Endothelial cell of umbilical vein (primary cell): ENCODE results near the gene TDRD3. TPM values are rescaled to one million over a fixed set of nuclear protein-coding genes. Genes with fewer than 3 reads are reported as not detected.

Experiments
- BruUV-seq: library from RNA; stranded (reverse); fragments of 400-500 nt; replicated peaks from 2 replicates; lab custom pipeline; 2021; lab: Mats Ljungman, UMichigan
- CTCF ChIA-PET: fragments of 300-600, 350-600 bp; sonication (Branson Sonifier 250); formaldehyde crosslinking; loops from one replicate; lab custom pipeline; 2021; ENCODE audit warnings: antibody characterized with exemption, inconsistent platforms; lab: Charles Lee
- POLR2A ChIA-PET: fragments of 300-600, 350-600 bp; sonication (Branson Sonifier 250); formaldehyde crosslinking; loops from one replicate; lab custom pipeline; 2021; ENCODE audit warnings: antibody characterized with exemption, inconsistent platforms; lab: Charles Lee
- DNase-seq: peaks from one replicate; pipeline ENCODE4 v3.0.0-alpha.2; 2011; ENCODE audit warnings: low read depth, low spot score
- FAIRE-seq: peaks from 2 replicates; lab custom pipeline; 2011; peaks lifted over from hg19 to GRCh38; lab: Jason Lieb, UNC
- H2AFZ ChIP-seq: 2 replicates; pipeline ENCODE4 v1.6.0; 2012; ENCODE audit warnings: low read depth, low read length, control low read depth, inconsistent platforms
- H3K27ac ChIP-seq: 2 replicates; pipeline ENCODE4 v1.5.1; 2011; ENCODE audit warnings: low read depth, mild to moderate bottlenecking, control low read depth, low read length, moderate library complexity; ENCODE audit not compliant: insufficient read depth
- H3K27me3 ChIP-seq, 2 experiments: 2 replicates each; pipeline versions ENCODE4 v1.6.0 to v1.6.1; 2011; ENCODE audit warnings: low read length in 2 of 2, mixed read lengths in 1 of 2; ENCODE audit not compliant: control insufficient read depth in 2 of 2, insufficient read depth in 2 of 2
- H3K36me3 ChIP-seq, 2 experiments: 2 replicates in 1 of 2; 3 replicates in 1 of 2; pipeline ENCODE4 v1.5.1; 2011; ENCODE audit warnings: low read length in 2 of 2, mild to moderate bottlenecking in 1 of 2, moderate library complexity in 1 of 2; ENCODE audit not compliant: control insufficient read depth in 2 of 2, insufficient read depth in 2 of 2; ENCODE audit errors: extremely low read depth in 1 of 2
- H3K4me1 ChIP-seq: 3 replicates; pipeline ENCODE4 v1.5.1; 2011; ENCODE audit warnings: mild to moderate bottlenecking, low read length; ENCODE audit not compliant: control insufficient read depth, insufficient read depth; ENCODE audit errors: extremely low read depth
- H3K4me2 ChIP-seq: 2 replicates; pipeline ENCODE4 v1.6.1; 2011; ENCODE audit warnings: low read length, control low read depth, mixed read lengths; ENCODE audit not compliant: insufficient read depth
- H3K4me3 ChIP-seq, 3 experiments: fragments of 200-600 bp in 1 of 3; sonication (generic), shearing (Covaris generic) in 1 of 3; replicated peaks in 1 of 3; 2 replicates each; pipeline ENCODE4 v1.5.1; 2011 to 2016; ENCODE audit warnings: control low read depth in 3 of 3, low read length in 3 of 3, mild to moderate bottlenecking in 2 of 3, inconsistent platforms in 1 of 3, low read depth in 1 of 3, moderate library complexity in 1 of 3; ENCODE audit not compliant: insufficient read depth in 1 of 3
- H3K79me2 ChIP-seq: 2 replicates; pipeline ENCODE4 v1.6.0; 2012; ENCODE audit warnings: low read length, inconsistent platforms; ENCODE audit not compliant: control insufficient read depth, insufficient read depth
- H3K9ac ChIP-seq: replicated peaks from 2 replicates; pipeline ENCODE3; 2011; ENCODE audit warnings: low read length, control low read depth; ENCODE audit not compliant: insufficient read depth; ENCODE audit errors: extremely low read depth
- H3K9me1 ChIP-seq: replicated peaks from 3 replicates; pipeline ENCODE4 v1.6.0; 2011; ENCODE audit warnings: mild to moderate bottlenecking, low read length; ENCODE audit not compliant: control insufficient read depth, insufficient read depth; ENCODE audit errors: extremely low read depth
- H3K9me3 ChIP-seq: replicated peaks from 2 replicates; pipeline ENCODE4 v1.5.1; 2012; ENCODE audit warnings: low read length, inconsistent platforms; ENCODE audit not compliant: control insufficient read depth, insufficient read depth
- H4K20me1 ChIP-seq: replicated peaks from 2 replicates; pipeline ENCODE3; 2011; ENCODE audit warnings: mild to moderate bottlenecking, low read length; ENCODE audit not compliant: control insufficient read depth, insufficient read depth; ENCODE audit errors: extremely low read depth
- CTCF ChIP-seq, 2 donors: IDR thresholded peaks; 1 replicate in 1 of 2; 2 replicates in 1 of 2; pipeline ENCODE4 v1.5.1; 2011; ENCODE audit warnings: low read length in 2 of 2, mild to moderate bottlenecking in 2 of 2, moderate library complexity in 2 of 2, control low read depth in 1 of 2, inconsistent platforms in 1 of 2, low read depth in 1 of 2; ENCODE audit not compliant: insufficient read depth in 1 of 2; ENCODE audit errors: extremely low read depth in 1 of 2
- EZH2 ChIP-seq: IDR thresholded peaks from 2 replicates; pipeline ENCODE4 v1.6.1; 2012; ENCODE audit warnings: borderline replicate concordance, low read depth, mild to moderate bottlenecking, moderate library complexity, low read length, inconsistent platforms; ENCODE audit not compliant: severe bottlenecking
- FOS ChIP-seq: IDR thresholded peaks from 2 replicates; pipeline ENCODE4 v1.6.1; 2011; ENCODE audit warnings: mild to moderate bottlenecking, low read length, moderate library complexity, borderline replicate concordance; ENCODE audit not compliant: insufficient read depth
- GATA2 ChIP-seq: IDR thresholded peaks from 2 replicates; pipeline ENCODE4 v1.7.0; 2011; ENCODE audit warnings: low read depth, mild to moderate bottlenecking, moderate library complexity, mixed read lengths, low read length; ENCODE audit not compliant: insufficient read length, insufficient read depth
- JUN ChIP-seq: IDR thresholded peaks from 2 replicates; pipeline ENCODE4 v1.6.1; 2011; ENCODE audit warnings: borderline replicate concordance, low read depth; ENCODE audit not compliant: insufficient read length, insufficient read depth
- MAX ChIP-seq: IDR thresholded peaks from 2 replicates; pipeline ENCODE4 v1.6.1; 2011; ENCODE audit not compliant: insufficient read depth, insufficient read length
- MYC ChIP-seq: IDR thresholded peaks from one replicate; pipeline ENCODE4 v1.6.1; 2011; ENCODE audit warnings: mild to moderate bottlenecking, low read depth, low read length
- POLR2A ChIP-seq: IDR thresholded peaks from 2 replicates; pipeline ENCODE4 v1.6.1; 2012; ENCODE audit warnings: low read depth, mild to moderate bottlenecking, control low read depth, low read length
- POLR2AphosphoS5 ChIP-seq: IDR thresholded peaks from 2 replicates; pipeline ENCODE4 v1.6.1; 2012; ENCODE audit warnings: low read depth, mild to moderate bottlenecking, control low read depth, low read length, moderate library complexity; ENCODE audit not compliant: insufficient read depth
- dilution Hi-C: fragments of 300-500 bp; cut with MboI; formaldehyde crosslinking; loops from one replicate; pipeline ENCODE4 v1.15.0; 2019; ENCODE audit warnings: low sequenced_read_pairs; ENCODE audit not compliant: extremely low pct_ligation_motif_present
- intact Hi-C: fragments of 100-400 bp; cut with micrococcal nuclease; formaldehyde crosslinking; loops from one replicate; pipeline ENCODE4 v1.10.0; 2022
- polyA plus RNA-seq, 4 experiments: library from polyadenylated mRNA; depleted of rRNA in 3 of 4; stranded (reverse) in 3 of 4; unstranded in 1 of 4; fragments of >200 nt; gene quantifications; 2 replicates each; pipeline versions ENCODE4 v1.2.1 to v1.2.3, GENCODE V29; 2011 to 2012; ENCODE audit warnings: missing spikeins in 1 of 4
- total RNA-seq: library from RNA; stranded (reverse); gene quantifications from 2 replicates; pipeline ENCODE4 v1.2.3, GENCODE V29; 2021

The TDRD3 gene
- total and polyA plus RNA-seq, 2 donors (not counting 3 experiments of a cell fraction or from before 2014, with no cell fraction given) = 3.0 to 16.3 TPM

GRCh38 chr13:60572003-60572798 is 175.2 kb downstream of the TDRD3 start:
- Histone ChIP-seq H3K4me1 (peaks cover 16% of the 10 kb centered on the region), H3K9me3 (no peaks in the 10 kb centered on the region), H3K27ac (no peak overlapping the region), H4K20me1 (no peaks in the 10 kb centered on the region), H3K4me2 (peak overlapping the region; percentile 26), H3K9ac (no peak overlapping the region), H3K79me2 (no peaks in the 10 kb centered on the region), H3K4me3 (no peak overlapping the region), H2AFZ (no peak overlapping the region), H3K36me3 (no peaks in the 10 kb centered on the region), H3K27me3 (no peaks in the 10 kb centered on the region), H3K9me1 (no peaks in the 10 kb centered on the region)
- dilution Hi-C loops = no loop called here
- TF ChIP-seq MAX (no peak), CTCF (IDR thresholded peaks at IDR 0.05; ENCODE audit: extremely low read depth in 1 of 2, insufficient read depth in 1 of 2, low read depth in 1 of 2, low read length in 2 of 2) (no peak), POLR2AphosphoS5 (peak; percentile 40), EZH2 (no peak), JUN (peak; percentile 54), FOS (peak; percentile 67), GATA2 (peak; percentile 64), POLR2A (no peak), MYC (no peak)
- DNase-seq (peak; percentile 81), FAIRE-seq (peak; percentile 87)
- ChIA-PET POLR2A (no interaction called here), CTCF (interaction anchor here (1.0 to 1.3 kb wide), 3 partner anchors 9 to 99 kb away, joined by 3 to 5 read pairs (median 3); no protein-coding TSS in a partner anchor)
- BruUV-seq = no TSS peak
- intact Hi-C loops = no loop called here
